Retinal pigment epithelial cell (primary cell): Measurements from ENCODE around the gene KLHL41.

Experiments
- DNase-seq: peaks from one replicate; pipeline ENCODE4 v3.0.0-alpha.2; 2010; ENCODE audit warnings: low read depth
- H3K4me3 ChIP-seq: 2 replicates; pipeline ENCODE4 v1.5.1; 2011; ENCODE audit warnings: mild to moderate bottlenecking, low read length, control low read depth, moderate library complexity
- CTCF ChIP-seq: conservative IDR thresholded peaks from 2 replicates; pipeline ENCODE4 v1.5.1; 2011; ENCODE audit warnings: low read depth, low read length, control low read depth, inconsistent platforms

KLHL41 gene

GRCh38 chr2:169469952-169470572 is 39.4 kb upstream of the KLHL41 start:
- no peak overlapping the region for H3K4me3 ChIP-seq
- no peak for DNase-seq
- TF ChIP-seq CTCF = no peak

- DNase-seq = no peak
- TF ChIP-seq CTCF = no peak
- no peak overlapping the region for H3K4me3 ChIP-seq
Measured at GRCh38 chr2:169472249-169472648, 37.3 kb upstream of the KLHL41 start.

GRCh38 chr2:169476459-169476858 is 33.0 kb upstream of the KLHL41 start:
- DNase-seq = peak; percentile 39

GRCh38 chr2:169478339-169478738 is 31.2 kb upstream of the KLHL41 start:
- DNase-seq = peak; percentile 63
- no peak for TF ChIP-seq CTCF
- H3K4me3 ChIP-seq = no peak overlapping the region

More at GRCh38 chr2:169476459-169476858, 33.0 kb upstream of the KLHL41 start:
- TF ChIP-seq CTCF = no peak
- no peak overlapping the region for H3K4me3 ChIP-seq

GRCh38 chr2:169478745-169479256 is 30.7 kb upstream of the KLHL41 start:
- peak overlapping the region; percentile 86 for H3K4me3 ChIP-seq
- no peak for DNase-seq
- no peak for TF ChIP-seq CTCF

- DNase-seq = peak; percentile 61
- TF ChIP-seq CTCF = peak; percentile 67
- peak within 1 kb of the TSS; percentile 86 for H3K4me3 ChIP-seq
Measured at GRCh38 chr2:169479257-169480078, 30.0 kb upstream of the KLHL41 start, which contains the start of gene BBS5. BBS5 (plus strand) TSS chr2:169479494; CDS start chr2:169479554, 60 bp downstream.
